Mucosa of descending colon (tissue), 3 donors: ENCODE measurements around the gene CERS6. TPM values are rescaled to one million over a fixed set of nuclear protein-coding genes. Genes with fewer than 3 reads are reported as not detected.

Source experiments
- ATAC-seq: fragments of 200-7000 bp; cut with Tn5 transposase; one replicate; pipeline ENCODE4 v1.9.1; 2020; ENCODE audit warnings: mild to moderate bottlenecking, moderate library complexity
- DNase-seq, 3 donors: peaks; one replicate each; pipeline ENCODE4 v3.0.0-alpha.2; 2020
- H3K36me3 ChIP-seq: fragments of 200-600 bp; one replicate; pipeline ENCODE4 v1.8.0; 2021; ENCODE audit warnings: low read depth, mild to moderate bottlenecking
- H3K4me1 ChIP-seq: fragments of 200-600 bp; one replicate; pipeline ENCODE4 v1.8.0; 2021; ENCODE audit warnings: low read depth, mild to moderate bottlenecking
- H3K4me3 ChIP-seq: fragments of 200-600 bp; one replicate; pipeline ENCODE4 v1.8.0; 2021; ENCODE audit warnings: mild to moderate bottlenecking
- H3K9me3 ChIP-seq: fragments of 200-600 bp; one replicate; pipeline ENCODE4 v1.8.0; 2021; ENCODE audit warnings: mild to moderate bottlenecking
- intact Hi-C, 2 donors: fragments of 100-400 bp; cut with DNase I in 1 of 2; cut with micrococcal nuclease in 1 of 2; formaldehyde crosslinking; loops; one replicate each; pipeline versions ENCODE4 v1.11.0 to v1.11.1; 2022; cut with DNase I, micrococcal nuclease
- total RNA-seq, 3 donors: library from RNA; stranded (reverse); fragmentation: NEBNext Ultra II Directional in 2 of 3; extraction: Animal tissue kit (Norgen Biotek cat#: 25700) in 2 of 3; gene quantifications; one replicate each; pipeline versions ENCODE4 v1.2.1 to v1.2.4, GENCODE V29; 2021 to 2023
- TF ChIP-seq, protein P1 (sequence below): fragments of 200-600 bp; IDR thresholded peaks from one replicate; pipeline ENCODE4 v1.8.0; 2022; ENCODE audit warnings: antibody characterized with exemption, mild to moderate bottlenecking
- donor health status: DM: no; HTN: no; CAD: no; lungs with moderate emphysema.
- donor health status: DM: no; HTN: no; CAD: no.
- donor health status: DM: no; HTN: yes; CAD: no.

The CERS6 gene
- total RNA-seq, 3 donors from 2014 or later = 27.4 to 67.2 (median 65.0) TPM

DNA sequence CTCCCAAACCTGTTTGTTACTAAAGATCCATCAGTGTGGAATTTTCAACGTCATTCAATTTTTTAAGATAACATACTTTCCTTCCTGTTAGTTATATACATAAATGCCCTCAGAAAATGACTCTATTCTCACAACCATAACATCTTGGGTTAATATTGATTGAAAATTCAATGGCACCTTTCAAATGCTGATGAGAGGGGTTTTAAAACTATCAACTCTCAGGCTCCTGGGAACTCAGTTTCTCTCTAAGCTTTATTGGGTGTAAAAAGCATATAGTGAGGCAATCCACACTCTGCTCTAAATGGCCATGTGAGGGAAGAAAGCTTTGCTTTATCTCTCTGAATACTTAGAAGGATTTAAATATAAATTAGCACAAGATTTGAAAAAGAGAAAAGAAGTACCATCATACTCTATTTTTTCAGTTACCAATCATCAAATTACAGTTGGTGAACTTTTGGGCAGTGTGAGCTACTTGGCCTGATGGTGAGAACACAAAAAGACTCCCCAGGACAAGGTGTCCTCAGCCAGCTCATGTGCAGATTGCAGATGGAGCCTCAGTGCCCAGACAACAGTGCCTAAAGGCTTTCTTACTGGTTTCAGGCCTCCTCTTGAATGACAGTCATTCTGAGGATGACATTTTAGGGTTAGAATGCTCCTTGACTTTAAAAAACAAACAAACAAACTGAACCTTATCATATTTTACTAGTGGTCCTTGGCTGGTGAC lies 24.6 kb upstream of the CERS6 start:
- ATAC-seq = no peak
- DNase-seq = no peak
- H3K36me3 ChIP-seq = no peaks in the 10 kb centered on the region
- H3K4me3 ChIP-seq = no peak overlapping the region
- intact Hi-C loops = no loop called here
- H3K9me3 ChIP-seq = no peaks in the 10 kb centered on the region
- TF ChIP-seq, protein P1, sequence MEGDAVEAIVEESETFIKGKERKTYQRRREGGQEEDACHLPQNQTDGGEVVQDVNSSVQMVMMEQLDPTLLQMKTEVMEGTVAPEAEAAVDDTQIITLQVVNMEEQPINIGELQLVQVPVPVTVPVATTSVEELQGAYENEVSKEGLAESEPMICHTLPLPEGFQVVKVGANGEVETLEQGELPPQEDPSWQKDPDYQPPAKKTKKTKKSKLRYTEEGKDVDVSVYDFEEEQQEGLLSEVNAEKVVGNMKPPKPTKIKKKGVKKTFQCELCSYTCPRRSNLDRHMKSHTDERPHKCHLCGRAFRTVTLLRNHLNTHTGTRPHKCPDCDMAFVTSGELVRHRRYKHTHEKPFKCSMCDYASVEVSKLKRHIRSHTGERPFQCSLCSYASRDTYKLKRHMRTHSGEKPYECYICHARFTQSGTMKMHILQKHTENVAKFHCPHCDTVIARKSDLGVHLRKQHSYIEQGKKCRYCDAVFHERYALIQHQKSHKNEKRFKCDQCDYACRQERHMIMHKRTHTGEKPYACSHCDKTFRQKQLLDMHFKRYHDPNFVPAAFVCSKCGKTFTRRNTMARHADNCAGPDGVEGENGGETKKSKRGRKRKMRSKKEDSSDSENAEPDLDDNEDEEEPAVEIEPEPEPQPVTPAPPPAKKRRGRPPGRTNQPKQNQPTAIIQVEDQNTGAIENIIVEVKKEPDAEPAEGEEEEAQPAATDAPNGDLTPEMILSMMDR = no peak
- no peaks in the 10 kb centered on the region for H3K4me1 ChIP-seq

DNA sequence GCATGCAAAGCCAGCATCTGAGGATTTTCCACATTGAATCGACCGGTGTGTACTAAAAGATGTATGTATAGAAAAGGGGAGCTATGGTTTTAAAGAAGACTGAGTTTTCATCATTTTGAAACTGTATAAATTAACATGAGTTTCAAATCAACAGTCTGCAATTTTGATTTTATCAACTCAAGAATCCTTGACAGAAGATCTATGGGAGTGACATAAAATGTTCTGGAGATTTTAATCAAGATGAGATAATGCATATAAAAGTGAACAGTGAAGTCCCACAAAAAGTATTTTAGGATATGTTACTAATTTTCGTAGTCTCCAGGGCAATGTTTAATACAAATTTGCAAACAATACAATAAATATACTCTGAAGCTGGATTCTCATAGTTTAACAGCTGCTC lies 24.0 kb upstream of the CERS6 start:
- ATAC-seq (no peak), DNase-seq (no peak)
- no peaks in the 10 kb centered on the region for H3K4me1 ChIP-seq
- TF ChIP-seq, protein P1 = no peak
- H3K36me3 ChIP-seq = no peaks in the 10 kb centered on the region
- intact Hi-C loops = no loop called here
- H3K9me3 ChIP-seq = no peaks in the 10 kb centered on the region
- H3K4me3 ChIP-seq = no peak overlapping the region

DNA sequence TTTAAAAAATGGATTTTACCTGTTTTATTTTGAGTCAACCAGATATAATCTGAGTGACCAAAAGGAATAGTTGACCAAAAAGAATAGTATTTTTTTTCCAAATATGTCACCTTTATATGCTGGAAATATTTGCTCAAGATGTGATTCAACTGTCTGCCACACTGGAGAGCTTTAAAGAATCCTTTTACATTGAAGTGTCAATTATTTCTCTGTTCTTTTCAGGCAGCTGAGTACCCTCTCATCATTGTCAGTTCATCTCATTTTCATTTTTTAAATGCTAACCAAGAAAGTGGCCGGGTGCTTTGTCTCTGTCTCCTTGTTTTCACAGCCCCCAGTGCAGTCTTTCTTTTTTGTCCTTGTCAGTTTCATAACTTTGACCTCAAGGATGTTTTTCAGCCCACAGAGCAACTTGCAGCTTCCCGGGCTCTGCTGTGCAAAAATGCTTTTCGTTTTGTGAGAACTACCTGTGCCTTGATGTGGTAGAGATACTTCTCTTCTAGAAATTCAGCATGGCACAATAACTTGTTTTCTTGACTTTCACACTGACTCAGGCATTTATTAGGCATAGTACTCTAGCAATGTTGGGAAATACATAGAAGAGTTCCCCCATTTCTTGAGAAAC lies 23.4 kb upstream of the CERS6 start:
- DNase-seq (no peak), ATAC-seq (no peak)
- H3K4me3 ChIP-seq = no peak overlapping the region
- H3K4me1 ChIP-seq = no peaks in the 10 kb centered on the region
- intact Hi-C loops = no loop called here
- no peaks in the 10 kb centered on the region for H3K9me3 ChIP-seq
- no peaks in the 10 kb centered on the region for H3K36me3 ChIP-seq
- TF ChIP-seq, protein P1 = no peak

DNA sequence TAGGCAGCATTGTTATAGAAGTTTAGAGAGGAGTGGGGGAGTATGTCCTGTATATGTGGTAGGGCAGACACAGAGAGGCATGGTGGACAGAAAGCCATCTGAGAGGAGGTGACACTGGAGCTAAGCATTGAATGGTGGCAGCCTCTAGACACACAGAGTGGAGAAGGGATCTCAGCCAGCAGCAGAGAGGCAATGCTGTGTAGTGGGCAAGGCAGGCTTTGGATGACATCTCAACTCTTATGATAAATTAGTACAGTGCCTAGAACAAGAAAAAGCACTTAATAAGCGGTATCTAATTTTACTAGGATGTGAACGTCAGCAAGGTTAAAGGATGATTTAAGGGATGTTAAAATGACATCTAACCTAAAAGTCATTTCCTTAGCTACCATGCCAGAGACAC lies 22.5 kb upstream of the CERS6 start:
- intact Hi-C loops = no loop called here
- ATAC-seq (no peak), DNase-seq (no peak)
- no peaks in the 10 kb centered on the region for H3K9me3 ChIP-seq
- no peaks in the 10 kb centered on the region for H3K4me1 ChIP-seq
- no peaks in the 10 kb centered on the region for H3K36me3 ChIP-seq
- no peak overlapping the region for H3K4me3 ChIP-seq
- TF ChIP-seq, protein P1 = no peak

DNA sequence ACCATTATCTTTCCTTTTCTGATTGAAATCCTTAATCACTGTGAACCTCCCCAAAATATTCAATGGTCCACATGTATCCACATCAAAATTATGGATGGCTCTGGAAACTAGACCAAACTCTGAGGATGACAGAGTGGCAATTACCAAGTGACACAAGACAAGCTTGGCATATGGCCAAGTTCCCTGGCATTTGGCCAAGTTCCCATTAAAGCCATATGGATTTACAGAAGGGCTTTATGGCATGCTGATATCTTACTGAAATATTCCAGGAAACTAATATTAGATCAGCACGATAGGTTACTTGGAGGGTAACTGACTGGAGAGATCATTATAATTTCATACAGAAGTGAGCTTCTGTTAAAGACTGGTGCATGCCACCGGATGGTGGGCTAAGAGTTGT lies 21.9 kb upstream of the CERS6 start:
- no peak overlapping the region for H3K4me3 ChIP-seq
- no peaks in the 10 kb centered on the region for H3K36me3 ChIP-seq
- peak in 2 of 3 donors; percentile 53 to 72 for DNase-seq
- intact Hi-C loops = no loop called here
- TF ChIP-seq, protein P1 = no peak
- no peaks in the 10 kb centered on the region for H3K9me3 ChIP-seq
- H3K4me1 ChIP-seq = no peaks in the 10 kb centered on the region
- peak; percentile 35 for ATAC-seq
